Measurements from ENCODE around the gene ESR2. TPM values are rescaled to one million over a fixed set of nuclear protein-coding genes. Genes with fewer than 3 reads are reported as not detected.

Gene ESR2
- total RNA-seq, 1 experiment from 2014 or later, result 0.47 TPM

DNA sequence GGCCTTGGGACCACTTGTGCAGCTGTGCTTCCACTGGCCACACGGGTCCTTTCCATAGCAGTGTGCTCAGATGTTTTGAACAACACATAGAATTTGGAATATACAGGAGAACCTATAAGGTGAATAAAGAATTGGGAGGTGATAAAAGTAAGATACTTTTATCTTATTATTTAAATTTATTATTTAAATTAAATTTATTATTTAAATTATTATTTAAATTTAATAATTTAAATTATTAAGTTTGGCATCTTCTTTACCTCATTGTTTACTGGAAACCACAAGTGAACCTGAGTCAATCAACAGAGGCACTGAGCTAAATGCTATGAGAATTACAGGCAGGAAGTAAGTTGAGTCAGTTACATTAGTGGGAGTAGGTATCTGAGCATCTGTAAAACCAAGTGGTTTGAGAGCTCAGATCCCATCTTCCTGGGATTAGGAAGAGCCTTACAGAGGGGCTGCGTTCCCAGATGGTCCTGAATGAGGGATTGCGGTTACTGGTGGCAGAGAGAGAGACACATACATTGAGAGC lies 103.1 kb downstream of the ESR2 start:
- intact Hi-C loops (cut with micrococcal nuclease), result no loop called here
- no peak for DNase-seq (ENCODE audit: unreplicated experiment)
- Mint-ChIP-seq H3K36me3 (ENCODE audit: insufficient read depth, unreplicated experiment) (peaks cover 72% of the 10 kb centered on the region), H3K27me3 (ENCODE audit: insufficient read depth, unreplicated experiment) (no peaks in the 10 kb centered on the region), H3K4me3 (ENCODE audit: unreplicated experiment) (no peak overlapping the region), H3K4me1 (ENCODE audit: insufficient read depth, unreplicated experiment) (peaks cover 6% of the 10 kb centered on the region), H3K27ac (ENCODE audit: low read depth, unreplicated experiment) (no peak overlapping the region), H3K9me3 (ENCODE audit: unreplicated experiment) (no peaks in the 10 kb centered on the region)
- ChIA-PET CTCF (interaction anchor here (0.8 kb wide), 1 partner anchor 112 kb away, joined by 3 read pairs; no protein-coding TSS in a partner anchor), POLR2A (no interaction called here)
- no TSS peak for BruUV-seq (replicated peaks)
- no peak for TF ChIP-seq CTCF (IDR thresholded peaks at IDR 0.05; ENCODE audit: unreplicated experiment)

DNA sequence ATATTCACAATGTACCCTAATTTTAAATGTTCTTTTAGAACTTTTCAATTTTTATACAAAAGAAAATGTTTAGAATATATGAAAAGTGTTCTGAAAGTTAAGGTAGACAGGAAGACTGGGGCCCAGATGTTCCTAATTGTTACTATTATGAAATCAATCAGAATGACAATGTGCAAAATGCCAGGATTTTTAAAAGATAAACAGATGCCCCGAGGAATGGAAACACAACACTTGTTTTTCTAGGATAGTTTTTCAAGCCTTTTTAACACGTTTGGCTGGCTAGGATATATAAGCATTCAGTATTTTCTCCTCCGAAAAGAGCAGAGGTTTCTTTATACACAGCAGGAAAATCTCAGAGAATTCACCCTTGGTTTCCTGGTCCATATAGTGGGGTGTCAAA lies 106.8 kb downstream of the ESR2 start:
- no peak overlapping the region for H3K4me3 Mint-ChIP-seq (ENCODE audit: unreplicated experiment)
- no peaks in the 10 kb centered on the region for H3K27me3 Mint-ChIP-seq (ENCODE audit: insufficient read depth, unreplicated experiment)
- BruUV-seq (replicated peaks), result no TSS peak
- TF ChIP-seq CTCF (IDR thresholded peaks at IDR 0.05; ENCODE audit: unreplicated experiment), result no peak
- CTCF ChIA-PET, result no interaction called here
- peaks cover 6% of the 10 kb centered on the region for H3K4me1 Mint-ChIP-seq (ENCODE audit: insufficient read depth, unreplicated experiment)
- intact Hi-C loops (cut with micrococcal nuclease), result no loop called here
- no peak for DNase-seq (ENCODE audit: unreplicated experiment)
- peaks cover 89% of the 10 kb centered on the region for H3K36me3 Mint-ChIP-seq (ENCODE audit: insufficient read depth, unreplicated experiment)
- POLR2A ChIA-PET, result interaction anchor here (0.9 kb wide), 1 partner anchor 50 kb away, joined by 3 read pairs; no protein-coding TSS in a partner anchor
- no peak overlapping the region for H3K27ac Mint-ChIP-seq (ENCODE audit: low read depth, unreplicated experiment)
- no peaks in the 10 kb centered on the region for H3K9me3 Mint-ChIP-seq (ENCODE audit: unreplicated experiment)

DNA sequence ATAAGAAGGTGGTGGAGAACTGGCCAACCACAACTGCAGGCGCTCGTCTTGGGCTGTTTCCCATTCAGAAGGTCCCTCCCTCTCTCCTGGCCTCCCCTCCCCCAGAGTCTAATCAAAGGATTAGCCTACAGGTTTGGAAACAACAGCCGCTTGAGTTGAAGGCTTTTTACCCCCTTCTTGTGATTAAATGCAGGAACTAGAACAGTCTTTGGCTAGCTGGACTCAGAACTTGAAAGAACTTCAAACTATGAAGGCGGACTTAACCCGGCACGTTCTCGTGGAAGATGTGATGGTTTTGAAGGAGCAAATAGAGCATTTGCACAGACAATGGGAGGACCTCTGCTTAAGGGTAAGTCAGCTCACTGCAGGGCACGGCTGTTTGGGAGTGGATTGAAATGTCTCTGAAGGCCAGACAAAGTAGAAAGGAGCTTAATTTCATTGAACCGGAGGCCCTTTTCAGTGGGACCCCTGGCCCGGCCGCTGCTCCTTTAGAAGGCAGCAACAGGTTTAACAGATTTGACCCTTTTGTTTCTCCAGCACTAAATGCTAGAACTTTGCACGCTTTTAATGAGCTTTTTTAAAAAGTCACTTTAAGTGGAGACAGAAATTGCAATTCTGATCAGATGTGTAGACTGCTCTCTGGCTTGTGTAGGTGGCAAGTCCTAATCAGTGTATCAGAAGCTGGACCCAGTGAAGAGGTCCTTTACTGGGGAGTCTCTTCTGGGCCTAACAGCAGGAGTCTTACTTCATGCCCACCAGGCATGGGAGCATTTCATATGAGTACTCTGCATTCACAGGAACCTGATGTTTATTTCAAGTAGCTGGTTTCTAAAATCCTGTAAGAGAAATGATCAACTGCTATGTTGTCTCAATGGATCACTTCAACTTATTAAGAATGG lies 107.7 kb downstream of the ESR2 start:
- Mint-ChIP-seq H3K4me3 (ENCODE audit: unreplicated experiment) (no peak overlapping the region), H3K36me3 (ENCODE audit: insufficient read depth, unreplicated experiment) (peaks cover 83% of the 10 kb centered on the region), H3K4me1 (ENCODE audit: insufficient read depth, unreplicated experiment) (peaks cover 4% of the 10 kb centered on the region), H3K9me3 (ENCODE audit: unreplicated experiment) (no peaks in the 10 kb centered on the region), H3K27ac (ENCODE audit: low read depth, unreplicated experiment) (peak overlapping the region; percentile 46), H3K27me3 (ENCODE audit: insufficient read depth, unreplicated experiment) (no peaks in the 10 kb centered on the region)
- POLR2A ChIA-PET, result interaction anchor here (0.6 kb wide), 1 partner anchor 103 kb away, joined by 3 read pairs; no protein-coding TSS in a partner anchor
- TF ChIP-seq CTCF (IDR thresholded peaks at IDR 0.05; ENCODE audit: unreplicated experiment), result no peak
- BruUV-seq (replicated peaks), result no TSS peak
- DNase-seq (ENCODE audit: unreplicated experiment), result no peak
- CTCF ChIA-PET, result interaction anchor here (0.6 kb wide), 1 partner anchor 126 kb away, joined by 3 read pairs; no protein-coding TSS in a partner anchor
- intact Hi-C loops (cut with micrococcal nuclease), result no loop called here

GRCh38 chr14:64185184-64185583 lies 109.0 kb downstream of the ESR2 start:
- Mint-ChIP-seq H3K9me3 (ENCODE audit: unreplicated experiment) (no peaks in the 10 kb centered on the region), H3K27ac (ENCODE audit: low read depth, unreplicated experiment) (no peak overlapping the region), H3K27me3 (ENCODE audit: insufficient read depth, unreplicated experiment) (no peaks in the 10 kb centered on the region), H3K36me3 (ENCODE audit: insufficient read depth, unreplicated experiment) (peaks cover 82% of the 10 kb centered on the region), H3K4me3 (ENCODE audit: unreplicated experiment) (no peak overlapping the region), H3K4me1 (ENCODE audit: insufficient read depth, unreplicated experiment) (no peaks in the 10 kb centered on the region)
- no peak for TF ChIP-seq CTCF (IDR thresholded peaks at IDR 0.05; ENCODE audit: unreplicated experiment)
- ChIA-PET CTCF (interaction anchor here (0.7 kb wide), 1 partner anchor 1640 kb away, joined by 3 read pairs; no protein-coding TSS in a partner anchor), POLR2A (interaction anchor here (0.7 kb wide), 1 partner anchor 36 kb away, joined by 3 read pairs; no protein-coding TSS in a partner anchor)
- intact Hi-C loops (cut with micrococcal nuclease), result no loop called here
- no TSS peak for BruUV-seq (replicated peaks)
- DNase-seq (ENCODE audit: unreplicated experiment), result no peak
